ENCODE results near the gene LCE3A. TPM values are rescaled to one million over a fixed set of nuclear protein-coding genes. Genes with fewer than 3 reads are reported as not detected.

The LCE3A gene
- total and polyA plus RNA-seq, 10 of the 15 experiments (the other 5 are each of a cell fraction or from before 2014, with no cell fraction given) = not detected

DNA sequence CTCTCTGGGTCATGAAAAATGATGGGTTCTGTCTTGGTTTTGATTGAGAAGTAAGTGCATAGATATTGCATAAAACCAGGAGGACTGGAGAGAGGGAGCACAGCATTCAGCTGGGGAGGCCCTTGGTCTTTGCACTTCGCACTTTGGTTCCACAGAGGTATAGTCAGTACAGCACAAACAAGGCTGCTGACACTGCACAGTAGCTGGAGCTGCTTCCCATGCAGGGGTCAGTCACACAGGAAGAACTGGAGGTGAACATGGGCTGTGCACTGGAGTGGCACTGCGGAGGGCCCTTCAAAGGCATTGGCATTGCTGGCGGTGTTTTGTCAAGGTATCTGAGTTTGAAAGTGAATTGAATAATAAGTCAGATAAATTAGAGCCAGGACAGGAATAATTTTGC, 35.7 kb upstream of the LCE3A start:
- CTCF ChIA-PET = interaction anchor here (1.1 kb wide), 1 partner anchor 534 kb away, joined by 3 read pairs; no protein-coding TSS in a partner anchor
- H2AFZ ChIP-seq (ENCODE audit: control insufficient read depth, low read depth, low read length) = no peak overlapping the region
- BruUV-seq (replicated peaks) = no TSS peak
- no peak overlapping the region for H3K4me2 ChIP-seq (ENCODE audit: control insufficient read depth, insufficient read depth)
- POLR2A ChIA-PET = no interaction called here
- no peaks in the 10 kb centered on the region for H4K20me1 ChIP-seq (ENCODE audit: control insufficient read depth, insufficient read depth)
- intact Hi-C loops (cut with micrococcal nuclease; ENCODE audit: unreplicated experiment) = loop anchor here (10.0 kb wide), 1 partner anchor 536 kb away; no protein-coding TSS in a partner anchor
- H3K9me3 ChIP-seq (replicated peaks; ENCODE audit: control insufficient read depth, insufficient read depth, low read length) = no peaks in the 10 kb centered on the region
- no peak overlapping the region for H3K27ac ChIP-seq (ENCODE audit: control insufficient read depth, insufficient read depth)
- no peaks in the 10 kb centered on the region for H3K79me2 ChIP-seq (ENCODE audit: control insufficient read depth, insufficient read depth, low read length)
- no peak overlapping the region for H3K9ac ChIP-seq (ENCODE audit: control insufficient read depth, insufficient read depth, low read length)
- DNase-seq (ENCODE audit: low read depth, low spot score) = no peak
- RAD21 ChIA-PET (ENCODE audit: unreplicated experiment) = no interaction called here
- SMC1A ChIA-PET (ENCODE audit: uncharacterized antibody, unreplicated experiment) = no interaction called here
- peaks cover 0 to 9% of the 10 kb centered on the region in 2 experiments; a peak in 3 of 4 replicates for H3K27me3 ChIP-seq (replicated peaks in 1 of 2; ENCODE audit: control insufficient read depth in 2 of 2, insufficient read depth in 2 of 2, low read length in 1 of 2)
- TF ChIP-seq, protein P1, sequence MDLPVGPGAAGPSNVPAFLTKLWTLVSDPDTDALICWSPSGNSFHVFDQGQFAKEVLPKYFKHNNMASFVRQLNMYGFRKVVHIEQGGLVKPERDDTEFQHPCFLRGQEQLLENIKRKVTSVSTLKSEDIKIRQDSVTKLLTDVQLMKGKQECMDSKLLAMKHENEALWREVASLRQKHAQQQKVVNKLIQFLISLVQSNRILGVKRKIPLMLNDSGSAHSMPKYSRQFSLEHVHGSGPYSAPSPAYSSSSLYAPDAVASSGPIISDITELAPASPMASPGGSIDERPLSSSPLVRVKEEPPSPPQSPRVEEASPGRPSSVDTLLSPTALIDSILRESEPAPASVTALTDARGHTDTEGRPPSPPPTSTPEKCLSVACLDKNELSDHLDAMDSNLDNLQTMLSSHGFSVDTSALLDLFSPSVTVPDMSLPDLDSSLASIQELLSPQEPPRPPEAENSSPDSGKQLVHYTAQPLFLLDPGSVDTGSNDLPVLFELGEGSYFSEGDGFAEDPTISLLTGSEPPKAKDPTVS (IDR thresholded peaks at IDR 0.05; ENCODE audit: low read depth, low read length) = no peak
- TF ChIP-seq, protein P2, sequence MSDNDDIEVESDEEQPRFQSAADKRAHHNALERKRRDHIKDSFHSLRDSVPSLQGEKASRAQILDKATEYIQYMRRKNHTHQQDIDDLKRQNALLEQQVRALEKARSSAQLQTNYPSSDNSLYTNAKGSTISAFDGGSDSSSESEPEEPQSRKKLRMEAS (IDR thresholded peaks at IDR 0.05; ENCODE audit: low read depth, low read length) = no peak
- TF ChIP-seq CBX3 (IDR thresholded peaks at IDR 0.05; ENCODE audit: borderline replicate concordance, low read depth) = no peak
- TF ChIP-seq SMAD5 (IDR thresholded peaks at IDR 0.05; ENCODE audit: low read depth) = no peak
- no peak for TF ChIP-seq BACH1 (IDR thresholded peaks at IDR 0.05; ENCODE audit: borderline replicate concordance)
- TF ChIP-seq ZNF622 (IDR thresholded peaks at IDR 0.05) = no peak
- no peak for TF ChIP-seq MLLT1 (IDR thresholded peaks at IDR 0.05)
- TF ChIP-seq ZBTB40 (IDR thresholded peaks at IDR 0.05; ENCODE audit: borderline replicate concordance) = no peak
- no peak for TF ChIP-seq CBFB (IDR thresholded peaks at IDR 0.05; ENCODE audit: low read depth)
- no peak for TF ChIP-seq BCL11A (IDR thresholded peaks at IDR 0.05; ENCODE audit: low read depth, low read length)
- TF ChIP-seq ESRRA (IDR thresholded peaks at IDR 0.05; ENCODE audit: low read length) = no peak
- no peak overlapping the region for H3K4me3 ChIP-seq
- WGBS (ENCODE audit: insufficient coverage, insufficient replicate concordance, low lambda C conversion rate, missing lambda C conversion rate) = 18% methylated on average over 3 of the region's 3 CpGs
- in situ Hi-C loops (cut with MboI) = loop anchor here (5.0 to 10.0 kb wide), 2 partner anchors 269 to 566 kb away; no protein-coding TSS in a partner anchor
- no peaks in the 10 kb centered on the region for H3K36me3 ChIP-seq (ENCODE audit: control insufficient read depth in 2 of 2, insufficient read depth in 2 of 2, low read length in 1 of 2)
- no peak for FAIRE-seq
- ATAC-seq = no peak
- no peaks in the 10 kb centered on the region for H3K4me1 ChIP-seq (ENCODE audit: control insufficient read depth, insufficient read depth, low read length)
